ENCODE data around the gene ACTRT2. TPM values are rescaled to one million over a fixed set of nuclear protein-coding genes. Genes with fewer than 3 reads are reported as not detected.

ACTRT2 gene
- polyA plus RNA-seq, 1 of the 3 experiments (the other 2 are of a cell fraction), result not detected

GRCh38 chr1:3071565-3072390 lies 50.5 kb downstream of the ACTRT2 start:
- WGBS (ENCODE audit: low lambda C conversion rate), result 21% methylated on average over 6 of the region's 17 CpGs
- Histone ChIP-seq H3K9me2 (no peaks in the 10 kb centered on the region), H2AFZ (ENCODE audit: low read depth) (no peak overlapping the region), H3K27ac (ENCODE audit: low read depth in 2 of 2, low read length in 1 of 2) (no peak overlapping the region), H3K4me1 (ENCODE audit: control insufficient read depth in 1 of 2, insufficient read depth in 2 of 2, low read depth in 1 of 2, low read length in 1 of 2) (no peaks in the 10 kb centered on the region), H3K79me2 (ENCODE audit: insufficient read depth) (no peaks in the 10 kb centered on the region), H3K4me3 (ENCODE audit: low read depth in 2 of 2, low read length in 1 of 2) (no peak overlapping the region), H3K4me2 (no peak overlapping the region), H3K9me3 (no peaks in the 10 kb centered on the region), H3K9ac (no peak overlapping the region), H3K27me3 (ENCODE audit: insufficient read depth) (peaks cover 68% of the 10 kb centered on the region), H4K20me1 (ENCODE audit: insufficient read depth) (no peaks in the 10 kb centered on the region), H3K36me3 (replicated peaks in 1 of 2; ENCODE audit: control insufficient read depth in 1 of 2, insufficient read depth in 2 of 2, low read length in 1 of 2) (no peaks in the 10 kb centered on the region), H3F3A (replicated peaks; ENCODE audit: insufficient read depth) (no peaks in the 10 kb centered on the region)
- no peak for DNase-seq
- ChIA-PET POLR2A (no interaction called here), CTCF (interaction anchor here (0.5 kb wide), 1 partner anchor 19 kb away, joined by 3 read pairs; no protein-coding TSS in a partner anchor)
- TF ChIP-seq RFX5 (IDR thresholded peaks at IDR 0.05; ENCODE audit: low read length) (no peak), RAD21 (IDR thresholded peaks at IDR 0.05; ENCODE audit: low read length) (no peak), MAX (IDR thresholded peaks at IDR 0.05; ENCODE audit: low read depth) (no peak), FOXM1 (IDR thresholded peaks at IDR 0.05; ENCODE audit: low read depth) (no peak), ZBTB33 (IDR thresholded peaks at IDR 0.05; ENCODE audit: borderline replicate concordance, low read depth) (no peak), CHD2 (IDR thresholded peaks at IDR 0.05; ENCODE audit: low read length, partially characterized antibody) (no peak), IRF3 (IDR thresholded peaks at IDR 0.05; ENCODE audit: low read depth, low read length) (no peak), SMC3 (IDR thresholded peaks at IDR 0.05; ENCODE audit: low read depth, low read length) (no peak), FOXJ3 (CRISPR knock-in tag; IDR thresholded peaks at IDR 0.05) (no peak), NFIC (IDR thresholded peaks at IDR 0.05; ENCODE audit: borderline replicate concordance) (no peak), GATA2 (CRISPR knock-in tag; IDR thresholded peaks at IDR 0.05) (no peak), PBX3 (IDR thresholded peaks at IDR 0.05) (no peak), GABPA (IDR thresholded peaks at IDR 0.05; ENCODE audit: low read depth) (no peak)

Other genes with a start within 250 kb of the ACTRT2 start
- 0.16 TPM in 2 replicates for gene TTC34, start 219.8 kb upstream of the ACTRT2 start, polyA plus RNA-seq (2012; rRNA removed)
- gene PRDM16, start 47.7 kb downstream of the ACTRT2 start, polyA plus RNA-seq (2012; rRNA removed), result not detected in 2 replicates

Measured in SK-N-SH (cell line).